GM18861 (cell line): ENCODE measurements around the gene MSLN.

ENCODE experiments used
- ATAC-seq: cut with Tn5 transposase; IDR thresholded peaks from one replicate; pipeline ENCODE4 v1.9.1; 2021; ENCODE audit not compliant: unreplicated experiment

MSLN gene

DNA sequence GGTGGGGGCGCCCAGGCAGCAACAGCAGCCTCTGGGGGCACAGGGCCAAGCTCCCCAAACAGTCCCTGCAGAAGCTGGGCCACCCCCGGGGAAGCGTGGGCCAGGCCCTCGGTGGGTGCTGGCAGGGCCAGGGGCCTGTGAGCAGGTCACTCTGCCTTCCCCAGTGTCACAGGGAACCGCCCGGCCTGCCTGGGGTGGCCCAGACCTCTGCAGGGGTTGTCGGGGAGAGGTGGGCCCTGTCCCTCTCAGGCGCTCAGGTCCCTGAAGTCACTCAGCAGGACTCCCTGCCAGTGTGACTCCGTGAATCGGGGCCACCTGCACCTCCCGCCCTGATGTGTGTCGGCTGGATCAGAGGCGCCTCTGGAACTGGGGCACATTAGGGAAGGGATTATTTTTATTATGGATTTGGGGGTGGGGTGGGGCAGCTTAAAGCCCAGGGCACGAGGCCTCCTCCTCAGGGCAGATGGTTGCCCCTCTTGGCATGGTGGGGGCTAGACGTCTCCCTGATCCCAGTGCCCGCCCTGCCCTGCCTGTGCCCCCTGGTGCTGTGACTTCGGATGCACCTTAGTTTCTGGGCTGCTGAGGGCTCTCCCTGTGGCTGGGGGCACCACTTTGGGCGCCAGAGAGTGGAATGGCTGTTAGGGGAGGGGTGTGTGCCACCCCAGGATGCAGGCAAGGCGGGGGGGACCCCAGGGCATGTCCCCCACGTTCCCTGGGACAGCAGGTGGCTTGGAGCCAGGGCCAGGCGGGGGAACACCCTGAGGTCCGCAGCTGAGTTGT lies 41.2 kb downstream of the MSLN start:
- no peak for ATAC-seq

- no peak for ATAC-seq
Measured at GRCh38 chr16:802461-802860, 41.9 kb downstream of the MSLN start.

- ATAC-seq: no peak
Measured at GRCh38 chr16:802914-803753, 42.6 kb downstream of the MSLN start.

GRCh38 chr16:803754-804080 lies 43.2 kb downstream of the MSLN start:
- no peak for ATAC-seq

- no peak for ATAC-seq
Measured at GRCh38 chr16:804193-805048, 43.9 kb downstream of the MSLN start.

GRCh38 chr16:805474-805873 lies 44.9 kb downstream of the MSLN start:
- no peak for ATAC-seq

DNA sequence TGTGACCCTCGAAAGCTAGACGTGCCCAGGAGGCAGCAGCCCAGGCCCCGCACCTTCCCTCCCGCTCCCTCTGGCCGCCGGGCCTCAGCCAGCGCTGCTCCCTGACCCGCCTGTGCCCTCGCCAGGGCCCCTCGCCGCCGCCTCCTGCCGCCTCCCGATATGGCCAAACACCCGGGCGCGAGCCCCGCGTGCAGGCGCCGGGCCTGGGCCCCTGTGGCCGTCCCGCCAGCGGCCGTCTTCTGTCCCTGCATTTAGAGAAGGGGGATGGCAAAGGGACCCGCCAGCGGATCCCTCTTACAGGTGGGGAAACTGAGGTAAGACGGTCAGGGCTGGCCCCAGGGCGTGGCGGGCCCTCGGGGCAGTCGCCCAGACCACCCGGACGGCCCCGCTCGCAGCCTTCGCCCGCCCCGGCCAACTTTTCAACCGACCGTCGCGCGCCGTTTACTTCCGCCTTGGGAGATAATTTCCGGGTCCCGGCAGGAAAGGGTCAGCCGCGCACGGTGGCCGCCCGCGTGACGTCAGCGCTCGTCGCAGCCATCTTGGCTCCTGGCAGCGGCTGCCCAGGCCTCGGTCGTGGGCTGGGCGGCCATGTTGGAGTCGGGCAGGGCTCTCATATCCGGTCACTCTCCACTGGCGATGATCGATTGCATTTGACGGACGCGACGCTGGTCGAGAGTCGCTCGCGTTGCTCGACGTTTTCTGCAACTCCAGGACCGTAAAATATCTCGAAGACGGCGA lies 47.0 kb downstream of the MSLN start:
- ATAC-seq: peak; percentile 84

- no peak for ATAC-seq
Measured at GRCh38 chr16:808085-808386, 47.5 kb downstream of the MSLN start.

- ATAC-seq: no peak
Measured at GRCh38 chr16:813204-813915, 52.8 kb downstream of the MSLN start.

GRCh38 chr16:813916-814412 lies 53.4 kb downstream of the MSLN start:
- no peak for ATAC-seq

GRCh38 chr16:814974-815373 lies 54.4 kb downstream of the MSLN start:
- ATAC-seq: no peak

DNA sequence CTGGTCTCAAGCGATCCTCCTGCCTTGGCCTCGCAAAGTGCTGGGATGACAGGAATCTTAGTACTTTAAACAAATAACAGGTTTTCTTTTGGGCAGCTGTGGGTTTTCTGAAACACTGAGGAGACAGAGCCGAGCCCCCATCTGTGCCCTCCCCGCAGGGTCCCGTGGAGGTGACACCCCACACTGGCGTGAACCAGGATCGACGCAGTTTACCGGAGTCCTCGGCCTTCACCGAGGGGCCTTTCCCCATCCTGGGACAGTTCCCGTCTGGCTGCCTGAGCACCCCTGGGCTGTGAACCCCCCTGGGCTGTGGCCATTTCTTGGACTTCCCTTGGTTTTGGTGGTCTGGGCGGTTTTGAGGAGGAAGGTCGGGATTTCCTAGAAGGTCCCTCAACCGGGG lies 55.3 kb downstream of the MSLN start:
- ATAC-seq: no peak

- ATAC-seq: no peak
Measured at GRCh38 chr16:817001-817906, 56.7 kb downstream of the MSLN start.

DNA sequence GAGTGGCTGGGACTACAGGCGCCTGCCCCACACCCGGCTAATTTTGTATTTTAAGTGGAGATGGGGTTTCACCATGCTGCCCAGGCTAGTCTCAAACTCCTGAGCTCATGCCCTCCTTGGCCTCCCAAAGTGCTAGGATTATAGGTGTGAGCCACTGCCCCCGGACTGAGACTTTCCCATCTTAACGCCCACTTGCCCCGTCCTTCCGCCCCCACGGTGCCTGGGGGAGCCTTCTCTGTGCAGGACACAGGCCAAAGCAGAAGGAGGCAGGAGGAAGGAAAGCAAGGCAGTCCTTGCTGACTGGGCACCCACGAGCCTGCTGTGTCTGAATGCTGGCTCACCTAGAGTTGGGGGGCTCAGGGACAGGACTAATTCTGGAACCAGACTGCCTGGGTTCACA lies 57.6 kb downstream of the MSLN start:
- ATAC-seq: no peak
